HEK293 (cell line): ENCODE data around the gene REEP2.
A peak's percentile ranks its signal among the peaks of the same experiment; 100 is the strongest.

Source experiments
- BCL11B ChIP-seq: fragments of 450-650 bp; formaldehyde crosslinking; IDR thresholded peaks from 2 replicates; pipeline ENCODE4 v1.5.1; 2016; ENCODE audit warnings: low read depth, missing biosample characterization, missing genetic modification characterization
- GLIS2 ChIP-seq: fragments of 450-650 bp; formaldehyde crosslinking; IDR thresholded peaks from 2 replicates; pipeline ENCODE4 v1.5.1; 2016; ENCODE audit warnings: missing biosample characterization, missing genetic modification characterization
- HOXA7 ChIP-seq: sonication (generic); formaldehyde crosslinking; IDR thresholded peaks from 2 replicates; pipeline ENCODE4 v1.8.1; 2022; ENCODE audit warnings: missing genetic modification reagents, borderline replicate concordance
- KLF10 ChIP-seq: fragments of 450-650 bp; IDR thresholded peaks from 2 replicates; pipeline ENCODE4 v1.5.1; 2018; ENCODE audit warnings: missing biosample characterization, mild to moderate bottlenecking, missing genetic modification characterization
- KLF9 ChIP-seq: fragments of 450-650 bp; formaldehyde crosslinking; IDR thresholded peaks from 2 replicates; pipeline ENCODE4 v1.5.1; 2016; ENCODE audit warnings: missing biosample characterization, missing genetic modification characterization, low read depth
- RBAK ChIP-seq: fragments of 450-650 bp; formaldehyde crosslinking; IDR thresholded peaks from 2 replicates; pipeline ENCODE4 v1.5.1; 2016; ENCODE audit warnings: missing biosample characterization, missing genetic modification characterization
- TRIM28 ChIP-seq: IDR thresholded peaks from 2 replicates; pipeline ENCODE4 v1.6.1; 2011; ENCODE audit warnings: low read length, control low read depth, borderline replicate concordance
- ZBTB1 ChIP-seq: fragments of 450-650 bp; formaldehyde crosslinking; IDR thresholded peaks from 2 replicates; pipeline ENCODE4 v1.5.1; 2016; ENCODE audit warnings: missing biosample characterization, missing genetic modification characterization
- ZBTB11 ChIP-seq: fragments of 450-650 bp; formaldehyde crosslinking; conservative IDR thresholded peaks from 2 replicates; pipeline ENCODE4 v1.5.1; 2016; ENCODE audit warnings: low read depth, missing biosample characterization, missing genetic modification characterization
- ZBTB48 ChIP-seq: fragments of 450-650 bp; formaldehyde crosslinking; IDR thresholded peaks from 2 replicates; pipeline ENCODE4 v1.5.1; 2016; ENCODE audit warnings: missing biosample characterization, missing genetic modification characterization
- ZBTB6 ChIP-seq: fragments of 450-650 bp; formaldehyde crosslinking; IDR thresholded peaks from 2 replicates; pipeline ENCODE4 v1.5.1; 2017; ENCODE audit warnings: missing biosample characterization, missing genetic modification characterization
- ZNF140 ChIP-seq: fragments of 450-650 bp; formaldehyde crosslinking; IDR thresholded peaks from 2 replicates; pipeline ENCODE4 v1.5.1; 2016; ENCODE audit warnings: missing biosample characterization, missing genetic modification characterization
- ZNF146 ChIP-seq: fragments of 450-650 bp; formaldehyde crosslinking; IDR thresholded peaks from 2 replicates; pipeline ENCODE4 v1.5.1; 2016; ENCODE audit warnings: missing biosample characterization, missing genetic modification characterization
- ZNF16 ChIP-seq: fragments of 450-650 bp; formaldehyde crosslinking; IDR thresholded peaks from 2 replicates; pipeline ENCODE4 v1.5.1; 2016; ENCODE audit warnings: low read depth, missing biosample characterization, missing genetic modification characterization
- ZNF211 ChIP-seq: fragments of 450-650 bp; formaldehyde crosslinking; IDR thresholded peaks from 2 replicates; pipeline ENCODE4 v1.5.1; 2016; ENCODE audit warnings: low read depth, missing biosample characterization, missing genetic modification characterization
- ZNF223 ChIP-seq: fragments of 450-650 bp; formaldehyde crosslinking; IDR thresholded peaks from 2 replicates; pipeline ENCODE4 v1.5.1; 2016; ENCODE audit warnings: missing biosample characterization, missing genetic modification characterization
- ZNF266 ChIP-seq: fragments of 450-650 bp; formaldehyde crosslinking; IDR thresholded peaks from 2 replicates; pipeline ENCODE4 v1.5.1; 2016; ENCODE audit warnings: missing biosample characterization, missing genetic modification characterization, low read depth
- ZNF280D ChIP-seq: fragments of 450-650 bp; formaldehyde crosslinking; IDR thresholded peaks from 2 replicates; pipeline ENCODE4 v1.5.1; 2016; ENCODE audit warnings: missing biosample characterization, missing genetic modification characterization
- ZNF37A ChIP-seq: fragments of 450-650 bp; IDR thresholded peaks from 2 replicates; pipeline ENCODE4 v1.5.1; 2018; ENCODE audit warnings: missing biosample characterization, missing genetic modification characterization
- ZNF398 ChIP-seq: fragments of 450-650 bp; formaldehyde crosslinking; IDR thresholded peaks from 2 replicates; pipeline ENCODE4 v1.5.1; 2017; ENCODE audit warnings: missing biosample characterization, missing genetic modification characterization
- ZNF521 ChIP-seq: fragments of 450-650 bp; formaldehyde crosslinking; IDR thresholded peaks from 2 replicates; pipeline ENCODE4 v1.5.1; 2017; ENCODE audit warnings: missing biosample characterization, mild to moderate bottlenecking, missing genetic modification characterization
- ZNF549 ChIP-seq: fragments of 450-650 bp; IDR thresholded peaks from 2 replicates; pipeline ENCODE4 v1.5.1; 2018; ENCODE audit warnings: missing biosample characterization, missing genetic modification characterization, mild to moderate bottlenecking, inconsistent platforms, moderate library complexity
- ZNF571 ChIP-seq: fragments of 450-650 bp; formaldehyde crosslinking; IDR thresholded peaks from 2 replicates; pipeline ENCODE4 v1.5.0; 2017; ENCODE audit warnings: missing biosample characterization, missing genetic modification characterization
- ZNF596 ChIP-seq: fragments of 450-650 bp; IDR thresholded peaks from 2 replicates; pipeline ENCODE4 v1.5.0; 2018; ENCODE audit warnings: missing biosample characterization, mild to moderate bottlenecking, missing genetic modification characterization, moderate library complexity
- ZNF645 ChIP-seq: fragments of 450-650 bp; formaldehyde crosslinking; IDR thresholded peaks from 2 replicates; pipeline ENCODE4; 2016; ENCODE audit warnings: missing biosample characterization, missing genetic modification characterization
- ZNF660 ChIP-seq: fragments of 450-650 bp; IDR thresholded peaks from 2 replicates; pipeline ENCODE4 v1.5.1; 2018; ENCODE audit warnings: missing biosample characterization, mild to moderate bottlenecking, missing genetic modification characterization
- ZNF777 ChIP-seq: fragments of 450-650 bp; formaldehyde crosslinking; IDR thresholded peaks from 2 replicates; pipeline ENCODE4 v1.5.1; 2017; ENCODE audit warnings: missing biosample characterization, missing genetic modification characterization, borderline replicate concordance
- ZNF785 ChIP-seq: fragments of 450-650 bp; formaldehyde crosslinking; IDR thresholded peaks from 2 replicates; pipeline ENCODE4 v1.5.1; 2016; ENCODE audit warnings: missing biosample characterization, missing genetic modification characterization
- ZSCAN16 ChIP-seq: fragments of 450-650 bp; formaldehyde crosslinking; IDR thresholded peaks from 2 replicates; pipeline ENCODE4 v1.5.1; 2016; ENCODE audit warnings: missing biosample characterization, missing genetic modification characterization

Gene REEP2

GRCh38 chr5:138464388-138465260 is 25.8 kb downstream of the REEP2 start (continued):
- TF ChIP-seq ZNF398: peak; percentile 51; the same call in 1 of the 2 replicates
- TF ChIP-seq KLF10 (tag by site-specific recombination): peak; percentile 48
- no peak for TF ChIP-seq ZNF645
- no peak for TF ChIP-seq ZNF37A (tag by site-specific recombination)
- peak; percentile 89 for TF ChIP-seq KLF9 (tag by site-specific recombination)
- TF ChIP-seq ZNF785: no peak
- TF ChIP-seq ZNF211 (tag by site-specific recombination): no peak
- peak; percentile 93 for TF ChIP-seq GLIS2
- TF ChIP-seq ZBTB6 (tag by site-specific recombination): peak; percentile 20
- TF ChIP-seq HOXA7 (CRISPR knock-in tag): no peak
- TF ChIP-seq ZNF549 (tag by site-specific recombination): no peak
- TF ChIP-seq ZNF280D: no peak
- no peak for TF ChIP-seq ZNF521 (tag by site-specific recombination)
- no peak for TF ChIP-seq ZNF223 (tag by site-specific recombination)
- peak; percentile 95 for TF ChIP-seq ZBTB48 (tag by site-specific recombination)
- TF ChIP-seq ZNF16 (tag by site-specific recombination): no peak
- no peak for TF ChIP-seq ZNF146 (tag by site-specific recombination)
- TF ChIP-seq ZNF660: 0 out of 2 replicates have a peak, but pooled peaks have one; percentile 9
- TF ChIP-seq BCL11B: peak; percentile 77
- peak; percentile 35; the same call in 1 of the 2 replicates for TF ChIP-seq ZNF777 (tag by site-specific recombination)
- no peak for TF ChIP-seq ZSCAN16 (tag by site-specific recombination)
- no peak for TF ChIP-seq RBAK (tag by site-specific recombination)
- no peak for TF ChIP-seq TRIM28
- no peak for TF ChIP-seq ZNF266 (tag by site-specific recombination)
- no peak for TF ChIP-seq ZNF571 (tag by site-specific recombination)
- no peak for TF ChIP-seq ZNF596
- TF ChIP-seq ZBTB11 (tag by site-specific recombination): peak; percentile 60; the same call in 1 of the 2 replicates
- no peak for TF ChIP-seq ZNF140
- TF ChIP-seq ZBTB1 (tag by site-specific recombination): no peak
